HFFc6 (cell line): Measurements from ENCODE around the gene PPM1D. TPM values are rescaled to one million over a fixed set of nuclear protein-coding genes. Genes with fewer than 3 reads are reported as not detected.
"Not testable (repeated sequence)": the region's sequence is repeated elsewhere in the genome, so short reads cannot be mapped to it uniquely, and the experiment has no call there.

Source experiments
- DNase-seq: peaks from one replicate; pipeline ENCODE4 v3.0.0-alpha.2; 2018
- H3K27ac Mint-ChIP-seq: 2 replicates; pipeline ENCODE4 v1.8.0; 2020; ENCODE audit warnings: mild to moderate bottlenecking, mixed read lengths
- H3K27me3 Mint-ChIP-seq: 2 replicates; pipeline ENCODE4 v1.8.0; 2021; ENCODE audit warnings: mild to moderate bottlenecking, moderate library complexity, mixed read lengths; ENCODE audit not compliant: insufficient read depth
- H3K36me3 Mint-ChIP-seq: 2 replicates; pipeline ENCODE4 v1.8.0; 2021; ENCODE audit warnings: low read depth, mixed read lengths
- H3K4me1 Mint-ChIP-seq: 2 replicates; pipeline ENCODE4 v1.8.0; 2020; ENCODE audit warnings: low read depth, mixed read lengths
- H3K4me3 Mint-ChIP-seq: 2 replicates; pipeline ENCODE4 v1.8.0; 2020; ENCODE audit warnings: mild to moderate bottlenecking, moderate library complexity, mixed read lengths
- H3K9me3 Mint-ChIP-seq: 2 replicates; pipeline ENCODE4 v1.8.0; 2020; ENCODE audit warnings: mild to moderate bottlenecking, mixed read lengths
- CTCF ChIP-seq: fragments of 200-600 bp; sonication (generic); IDR thresholded peaks from 2 replicates; pipeline ENCODE4 v1.5.0; 2021; ENCODE audit warnings: antibody characterized with exemption, mild to moderate bottlenecking
- total RNA-seq, 6 experiments: library from RNA; stranded (reverse); fragmentation: NEBNext Ultra II Directional; extraction: Animal tissue kit (Norgen Biotek cat#: 25700); gene quantifications; 2 replicates in 1 of 6; 3 replicates in 5 of 6; pipeline ENCODE4 v1.2.3, GENCODE V29; 2021

Gene PPM1D
- total RNA-seq, 6 experiments from 2014 or later: 13.3 to 14.2 (median 13.5) TPM

- Mint-ChIP-seq H3K9me3 (no peaks in the 10 kb centered on the region), H3K4me1 (peaks cover 5% of the 10 kb centered on the region; the same call in 1 of the 2 replicates), H3K27me3 (peaks cover 4% of the 10 kb centered on the region; the same call in 1 of the 2 replicates), H3K36me3 (no peaks in the 10 kb centered on the region), H3K4me3 (no peak overlapping the region), H3K27ac (no peak overlapping the region)
- TF ChIP-seq CTCF: no peak
- no peak for DNase-seq
Measured at GRCh38 chr17:60585887-60586286, 14.1 kb upstream of the PPM1D start.

GRCh38 chr17:60586288-60586974 is 13.6 kb upstream of the PPM1D start:
- Mint-ChIP-seq H3K36me3 (no peaks in the 10 kb centered on the region), H3K27ac (no peak overlapping the region), H3K4me1 (peaks cover 5% of the 10 kb centered on the region; the same call in 1 of the 2 replicates), H3K27me3 (peaks cover 4% of the 10 kb centered on the region; the same call in 1 of the 2 replicates), H3K9me3 (no peaks in the 10 kb centered on the region), H3K4me3 (no peak overlapping the region)
- TF ChIP-seq CTCF: peak; percentile 46; the same call in 1 of the 2 replicates
- no peak for DNase-seq

GRCh38 chr17:60590070-60590469 is 9.9 kb upstream of the PPM1D start:
- Mint-ChIP-seq H3K27ac (no peak overlapping the region), H3K4me3 (no peak overlapping the region), H3K9me3 (no peaks in the 10 kb centered on the region), H3K27me3 (no peaks in the 10 kb centered on the region), H3K36me3 (no peaks in the 10 kb centered on the region), H3K4me1 (peaks cover 5% of the 10 kb centered on the region; the same call in 1 of the 2 replicates)
- no peak for DNase-seq
- no peak for TF ChIP-seq CTCF

GRCh38 chr17:60592750-60593149 is 7.2 kb upstream of the PPM1D start:
- DNase-seq: no peak
- Mint-ChIP-seq H3K4me1 (peaks cover 7% of the 10 kb centered on the region), H3K36me3 (no peaks in the 10 kb centered on the region), H3K27me3 (no peaks in the 10 kb centered on the region; the same call in 1 of the 2 replicates), H3K4me3 (no peak overlapping the region), H3K27ac (no peak overlapping the region), H3K9me3 (no peaks in the 10 kb centered on the region)
- no peak for TF ChIP-seq CTCF

GRCh38 chr17:60593441-60594036 is 6.5 kb upstream of the PPM1D start:
- not testable (repeated sequence) for H3K9me3 Mint-ChIP-seq, H3K36me3 Mint-ChIP-seq, H3K27ac Mint-ChIP-seq, H3K4me3 Mint-ChIP-seq, DNase-seq, H3K27me3 Mint-ChIP-seq
- peaks cover 15% of the 10 kb centered on the region for H3K4me1 Mint-ChIP-seq

- H3K27me3 Mint-ChIP-seq, H3K27ac Mint-ChIP-seq, DNase-seq, H3K36me3 Mint-ChIP-seq, H3K9me3 Mint-ChIP-seq, H3K4me3 Mint-ChIP-seq: not testable (repeated sequence)
- peaks cover 21% of the 10 kb centered on the region for H3K4me1 Mint-ChIP-seq
Measured at GRCh38 chr17:60594170-60594569, 5.8 kb upstream of the PPM1D start.
